ENCODE results near the gene DDR2.

DDR2 gene

GRCh38 chr1:162701286-162701685 lies 69.0 kb downstream of the DDR2 start:
- no peak for DNase-seq

GRCh38 chr1:162702628-162703027 lies 70.4 kb downstream of the DDR2 start:
- no peak for DNase-seq

GRCh38 chr1:162703708-162704107 lies 71.4 kb downstream of the DDR2 start:
- no peak for DNase-seq

- no peak for DNase-seq
Observed at GRCh38 chr1:162704673-162705424, 72.6 kb downstream of the DDR2 start.

GRCh38 chr1:162706003-162706402 lies 73.7 kb downstream of the DDR2 start:
- DNase-seq: no peak

GRCh38 chr1:162706606-162707005 lies 74.3 kb downstream of the DDR2 start:
- DNase-seq: no peak

GRCh38 chr1:162708286-162708685 lies 76.0 kb downstream of the DDR2 start:
- DNase-seq: no peak

- DNase-seq: no peak
Observed at GRCh38 chr1:162709132-162709860, 77.0 kb downstream of the DDR2 start.

GRCh38 chr1:162709870-162710269 lies 77.6 kb downstream of the DDR2 start:
- no peak for DNase-seq

GRCh38 chr1:162710345-162710744 lies 78.1 kb downstream of the DDR2 start:
- DNase-seq: no peak

- no peak for DNase-seq
Observed at GRCh38 chr1:162710780-162711465, 78.7 kb downstream of the DDR2 start.

GRCh38 chr1:162712317-162713029 lies 80.2 kb downstream of the DDR2 start:
- no peak for DNase-seq

GRCh38 chr1:162716123-162716522 lies 83.9 kb downstream of the DDR2 start:
- DNase-seq: no peak

GRCh38 chr1:162716552-162716951 lies 84.3 kb downstream of the DDR2 start:
- no peak for DNase-seq

GRCh38 chr1:162717548-162718184 lies 85.4 kb downstream of the DDR2 start:
- no peak for DNase-seq

GRCh38 chr1:162719678-162720077 lies 87.4 kb downstream of the DDR2 start:
- DNase-seq: no peak

GRCh38 chr1:162720996-162721395 lies 88.7 kb downstream of the DDR2 start:
- DNase-seq: no peak

GRCh38 chr1:162721471-162721870 lies 89.2 kb downstream of the DDR2 start:
- no peak for DNase-seq

- DNase-seq: no peak
Observed at GRCh38 chr1:162722036-162722435, 89.8 kb downstream of the DDR2 start.

GRCh38 chr1:162724583-162725120 lies 92.4 kb downstream of the DDR2 start:
- DNase-seq: no peak

- no peak for DNase-seq
Observed at GRCh38 chr1:162725301-162725837, 93.1 kb downstream of the DDR2 start.

GRCh38 chr1:162726555-162726954 lies 94.3 kb downstream of the DDR2 start:
- DNase-seq: no peak

Measured in stimulated activated CD4-positive, alpha-beta T cell treated with anti-CD3 and anti-CD28 coated beads, Interleukin-1b, Interleukin-23, amount 100 ng/mL, for 48 hours (primary cell).